ENCODE measurements around the gene TRPV4.

TRPV4 gene

DNA sequence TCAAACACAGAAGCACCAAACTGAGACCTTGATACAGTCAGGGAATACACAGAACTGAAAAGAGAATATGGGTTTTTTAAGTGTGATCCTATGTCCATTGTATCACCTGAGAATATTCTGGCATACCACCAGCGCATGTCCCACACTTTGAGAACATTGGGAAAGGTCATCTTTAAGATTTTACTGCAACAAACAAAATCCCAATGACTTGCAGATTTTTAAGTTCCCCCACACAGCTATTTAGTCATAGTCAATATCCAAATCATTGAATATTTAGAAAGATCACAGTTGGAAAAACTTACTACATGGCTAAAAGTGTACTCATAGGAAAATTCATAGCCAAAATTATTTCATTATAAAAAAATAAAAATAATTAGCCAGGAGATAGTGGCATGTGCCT is 54.5 kb downstream of the TRPV4 start:
- no peak for DNase-seq (ENCODE audit: low read depth in 3 of 3)

DNA sequence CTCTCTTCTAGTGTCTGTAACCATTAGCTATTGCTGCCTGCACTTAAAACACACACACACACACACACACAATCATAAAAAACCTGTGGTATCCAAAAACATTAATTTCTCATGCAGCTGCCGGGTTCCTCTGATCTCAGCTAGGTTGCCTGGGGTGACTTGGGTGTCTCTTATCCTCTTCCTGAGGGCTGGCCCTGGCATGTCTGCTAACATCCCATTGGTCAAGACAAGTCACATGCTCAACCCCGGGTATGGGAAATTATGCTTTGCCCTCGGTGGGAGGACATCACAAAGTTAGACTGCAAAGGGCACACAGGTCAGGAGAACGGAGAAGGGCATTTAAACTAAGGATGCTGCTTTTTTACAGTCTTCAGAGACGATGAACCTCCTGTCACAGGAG is 55.7 kb downstream of the TRPV4 start:
- no peak for DNase-seq (ENCODE audit: low read depth in 3 of 3)

DNA sequence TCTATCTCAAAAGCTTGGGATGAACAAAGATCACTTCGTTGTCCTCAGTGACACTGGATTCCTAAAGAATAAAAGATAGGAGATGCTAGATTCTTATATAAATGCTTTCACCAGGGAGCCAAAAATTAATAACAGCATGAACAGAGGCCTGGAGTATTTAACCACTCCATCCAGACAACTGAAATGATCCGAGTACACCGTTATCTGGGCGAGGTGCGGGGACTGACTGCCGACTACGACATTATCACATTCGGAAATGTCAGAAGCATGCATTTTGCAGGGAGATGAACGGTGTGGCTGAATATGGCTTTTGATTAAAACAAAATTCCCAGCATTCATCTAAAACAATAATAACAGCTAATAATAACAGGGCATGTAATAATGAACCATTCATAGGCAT is 56.6 kb downstream of the TRPV4 start:
- no peak for DNase-seq (ENCODE audit: low read depth in 3 of 3)

DNA sequence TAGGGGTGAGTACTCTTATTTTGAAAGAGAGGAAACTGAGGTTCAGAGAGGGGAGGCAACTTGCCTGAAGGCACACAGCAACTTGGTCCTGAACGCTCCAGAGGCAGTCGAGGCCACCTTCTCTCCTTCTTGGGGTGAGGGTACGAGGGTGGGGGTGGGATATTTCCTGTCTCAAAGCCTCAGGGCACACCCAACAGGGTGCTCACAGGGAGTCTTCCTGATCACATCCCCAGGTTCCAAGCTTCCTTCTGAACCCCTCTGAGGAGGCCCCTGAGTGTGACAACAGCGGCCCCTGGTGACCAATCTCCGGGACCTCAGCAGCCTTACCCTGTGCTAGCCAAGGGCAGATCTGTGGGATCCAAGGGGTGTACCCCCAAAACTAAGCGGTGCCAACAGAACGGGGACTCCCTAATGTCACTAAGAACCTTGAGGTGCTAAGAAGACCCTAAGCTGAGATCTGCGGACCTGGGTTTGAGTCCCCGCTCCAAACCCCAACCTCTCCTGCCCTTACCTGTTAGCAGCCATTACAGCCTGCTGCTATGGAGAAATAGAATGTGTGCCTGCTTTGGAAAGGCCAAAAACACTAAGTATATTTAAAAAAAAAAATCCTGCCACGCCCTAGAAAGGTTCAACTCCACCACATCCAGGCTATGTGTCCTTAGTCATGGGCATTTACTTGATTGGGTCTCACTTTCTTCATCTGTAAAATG is 57.9 kb downstream of the TRPV4 start:
- peak; percentile 43 to 59 (median 51) for DNase-seq (ENCODE audit: low read depth in 3 of 3)

DNA sequence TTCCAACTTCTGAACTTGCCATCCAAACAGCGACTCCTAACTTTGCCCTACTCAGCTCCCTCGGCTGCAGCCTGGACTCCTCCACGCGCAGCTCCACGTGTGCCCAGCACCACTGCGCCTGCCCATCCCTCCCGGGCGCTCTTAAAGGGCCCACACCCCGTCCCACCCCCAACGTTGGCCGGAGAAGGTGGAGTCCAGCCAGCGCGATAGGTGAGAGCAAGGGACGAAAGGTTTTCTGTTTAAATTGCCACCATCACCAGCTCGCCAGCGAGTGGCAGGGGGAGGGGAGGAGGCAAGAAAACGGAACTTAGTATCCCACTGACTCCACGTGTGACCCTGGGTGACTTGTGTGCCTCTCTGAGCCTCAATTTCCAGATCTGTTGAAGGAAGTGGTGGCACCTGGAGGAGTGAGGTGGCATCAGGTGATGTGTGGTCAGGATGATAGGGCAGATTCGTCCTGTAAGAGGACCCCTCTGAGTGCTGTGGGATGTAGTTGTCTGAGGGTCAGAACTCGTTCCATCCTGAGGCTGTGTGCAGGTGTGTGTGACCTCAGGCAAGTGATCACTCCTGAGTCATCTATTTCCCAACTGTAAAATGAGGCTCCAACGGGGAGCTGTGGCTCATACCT is 59.7 kb downstream of the TRPV4 start:
- no peak for DNase-seq (ENCODE audit: low read depth in 3 of 3)

DNA sequence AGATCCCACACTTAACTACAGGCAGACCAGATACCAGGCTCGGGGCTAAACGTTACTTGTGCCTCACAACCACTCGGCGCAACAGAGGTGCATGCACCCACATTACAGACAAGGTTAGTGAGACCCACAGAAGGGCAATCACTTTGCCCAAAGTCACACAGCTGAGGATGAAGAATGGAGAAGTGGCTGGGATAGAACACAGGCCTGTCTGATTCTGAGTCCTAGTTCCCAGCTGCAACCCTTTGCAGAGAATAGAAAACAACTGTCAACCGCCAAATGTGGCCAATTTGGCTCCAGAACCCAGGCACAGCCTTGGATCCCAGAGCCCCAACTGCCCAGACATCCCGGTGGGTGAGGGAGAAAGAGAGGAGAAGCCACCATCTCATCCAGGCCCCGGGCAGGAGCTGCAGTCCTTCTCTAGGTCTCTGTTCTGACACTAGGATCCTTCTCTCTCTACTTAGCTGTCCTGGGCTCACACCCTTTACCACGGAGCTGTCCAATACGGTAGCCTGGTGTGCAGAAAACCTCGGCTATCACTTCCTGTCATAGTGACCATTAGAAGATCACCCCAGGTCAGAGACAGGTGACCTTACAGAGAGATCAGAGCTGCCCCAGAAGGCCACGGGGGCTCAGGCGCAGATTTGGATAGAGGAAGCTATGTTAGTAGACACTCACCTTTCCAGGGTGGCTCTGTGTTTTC is 60.4 kb downstream of the TRPV4 start:
- DNase-seq (ENCODE audit: low read depth in 3 of 3): no peak

DNA sequence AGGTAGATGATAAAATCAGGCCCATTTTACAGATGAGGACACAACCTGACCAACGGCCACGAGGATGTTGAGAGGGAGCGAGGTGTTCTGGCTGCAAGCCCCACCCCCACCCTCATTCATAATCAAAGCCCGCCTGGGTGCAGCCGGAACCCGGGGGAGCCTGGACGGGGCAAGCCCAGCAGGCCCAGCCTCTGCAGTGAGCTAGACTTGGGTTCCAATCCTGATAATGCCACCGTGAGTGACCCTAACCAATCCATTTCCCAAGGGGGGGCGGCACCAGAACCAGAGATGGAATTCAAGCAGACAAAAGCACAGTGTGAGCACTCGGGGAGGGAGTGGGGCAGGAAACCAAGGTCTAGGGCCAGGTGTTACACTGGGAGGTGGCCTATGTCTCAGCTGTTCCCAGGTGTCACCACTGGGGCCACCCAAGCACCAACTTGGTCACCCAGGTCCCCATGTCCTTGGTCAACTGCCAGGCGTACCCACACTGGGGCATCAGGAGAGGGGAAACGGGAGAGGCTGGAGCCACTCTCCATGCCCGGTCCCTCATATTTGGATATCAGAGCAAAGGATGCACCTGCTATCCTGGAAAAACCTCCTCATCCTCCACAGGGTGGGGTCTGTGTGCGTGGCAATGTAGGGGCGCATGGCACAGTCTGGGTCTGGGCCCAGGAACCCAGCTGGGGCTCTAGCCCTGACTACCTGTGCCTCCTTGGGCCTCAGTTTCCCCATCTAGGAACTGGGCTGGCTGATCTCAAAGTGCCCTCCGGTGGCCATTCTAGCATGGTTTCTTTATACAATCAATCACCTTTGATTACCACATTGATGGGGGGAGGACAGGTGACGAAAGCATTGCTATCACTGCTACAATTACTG is 61.2 kb downstream of the TRPV4 start:
- DNase-seq (ENCODE audit: low read depth in 3 of 3): no peak

DNA sequence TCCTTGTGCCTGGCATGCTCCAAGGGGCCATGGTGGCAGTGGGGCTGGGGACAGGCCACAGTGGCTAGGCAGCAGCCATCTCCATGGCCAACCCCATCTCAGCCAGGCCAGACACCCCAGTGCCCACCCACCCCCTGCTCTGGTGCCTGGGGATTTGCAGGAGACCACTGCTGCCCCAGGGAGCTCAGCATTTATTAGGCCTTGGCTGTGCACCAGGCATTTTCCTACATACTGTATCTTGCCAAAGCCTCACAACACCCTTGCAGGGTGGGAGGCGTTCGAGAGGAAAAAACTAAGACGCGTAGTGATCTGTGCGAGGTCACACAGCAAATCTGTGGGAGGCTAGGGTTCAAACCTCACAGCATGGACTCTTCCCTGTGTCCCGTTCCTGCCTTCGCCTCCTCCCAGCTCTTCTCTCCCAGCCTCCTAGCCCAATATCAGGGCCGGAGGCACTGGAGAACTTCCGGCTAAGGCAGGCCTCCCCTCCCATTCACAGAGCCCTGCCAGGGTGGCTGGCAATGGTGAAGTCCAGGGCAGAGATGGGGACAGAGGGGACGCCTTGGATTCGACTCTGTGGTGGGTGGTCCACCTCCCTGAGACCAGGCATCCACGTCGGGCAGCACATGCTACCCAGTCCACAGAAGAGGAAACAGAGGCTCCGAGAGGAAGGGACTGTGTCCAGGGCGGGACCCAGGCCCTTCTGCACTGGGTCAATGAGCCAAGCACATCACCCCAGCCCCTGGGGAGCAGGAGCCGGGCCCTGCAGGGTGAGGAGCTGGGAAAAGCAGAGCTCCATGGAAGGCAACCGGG is 62.1 kb downstream of the TRPV4 start:
- DNase-seq (ENCODE audit: low read depth in 3 of 3): no peak

DNA sequence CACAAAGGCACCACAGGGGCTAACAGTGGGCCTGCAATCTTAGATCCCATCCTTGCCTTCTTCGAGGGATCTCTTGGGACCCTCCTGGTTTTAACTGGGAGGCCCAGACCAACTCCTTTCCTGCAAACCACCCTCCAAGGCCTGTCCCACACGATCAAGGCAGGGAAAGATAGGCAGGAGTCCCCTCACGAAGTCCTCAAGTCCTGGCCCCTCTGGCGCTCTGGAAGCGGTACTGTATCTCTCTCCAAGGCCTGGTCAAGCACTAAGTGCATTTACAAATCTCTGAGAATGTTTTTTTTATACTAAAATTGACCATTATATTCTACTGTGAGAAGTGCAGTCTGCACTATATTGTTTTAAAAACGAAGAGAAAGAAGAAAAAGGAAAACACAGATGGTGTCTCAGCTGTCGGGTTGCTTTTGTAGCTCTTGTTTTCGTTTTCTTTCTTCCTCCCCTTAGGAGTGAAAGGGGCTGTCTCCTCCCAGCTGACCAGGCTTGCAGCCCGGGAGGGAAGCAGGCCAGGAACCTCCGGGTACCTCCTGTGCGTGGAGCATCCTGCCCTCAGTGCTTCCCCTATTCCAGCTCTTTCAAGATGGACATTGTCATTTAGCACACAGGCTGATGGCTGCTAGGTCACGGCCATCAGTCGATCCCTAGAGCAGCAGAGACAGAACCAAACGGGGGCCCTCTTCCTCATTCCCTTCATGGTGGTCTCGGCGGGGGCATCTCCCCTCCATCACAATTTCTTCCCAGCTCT is 62.9 kb downstream of the TRPV4 start:
- DNase-seq (ENCODE audit: low read depth in 3 of 3): no peak

DNA sequence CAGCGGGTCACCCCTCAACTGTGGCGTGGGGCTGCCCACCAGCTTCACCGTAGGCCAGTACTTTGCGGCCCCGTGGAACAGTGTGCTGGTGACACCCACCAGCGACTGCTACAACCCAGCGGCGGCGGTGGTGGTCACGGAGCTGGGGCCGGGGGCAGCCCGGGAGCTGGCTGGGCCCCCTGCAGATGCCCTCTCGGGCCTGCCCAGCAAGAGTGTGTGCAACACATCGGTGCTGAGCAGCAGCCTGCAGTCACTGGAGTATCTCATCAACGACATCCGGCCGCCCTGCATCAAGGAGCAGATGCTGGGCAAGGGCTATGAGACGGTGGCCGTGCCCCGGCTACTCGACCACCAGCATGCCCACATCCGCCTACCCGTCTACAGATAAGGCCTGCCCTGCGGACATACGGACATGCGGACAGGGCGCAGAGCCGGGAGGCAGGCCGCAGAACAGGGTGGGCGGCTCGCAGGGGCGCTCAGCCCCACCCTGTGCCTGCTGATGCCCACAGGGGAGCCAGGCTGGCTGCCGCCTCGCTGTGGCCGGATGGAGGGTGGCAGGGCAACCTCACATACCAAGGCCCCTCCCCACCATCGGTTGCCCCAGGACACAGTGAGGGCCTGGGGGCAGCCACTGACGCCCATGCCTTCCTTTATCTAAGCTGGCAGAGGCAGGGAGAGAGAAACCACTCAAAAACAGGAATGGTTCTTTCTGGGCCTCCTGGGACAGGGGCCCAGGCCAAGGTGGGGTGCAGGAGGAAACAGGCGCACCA is 64.1 kb downstream of the TRPV4 start:
- no peak for DNase-seq (ENCODE audit: low read depth in 3 of 3)

DNA sequence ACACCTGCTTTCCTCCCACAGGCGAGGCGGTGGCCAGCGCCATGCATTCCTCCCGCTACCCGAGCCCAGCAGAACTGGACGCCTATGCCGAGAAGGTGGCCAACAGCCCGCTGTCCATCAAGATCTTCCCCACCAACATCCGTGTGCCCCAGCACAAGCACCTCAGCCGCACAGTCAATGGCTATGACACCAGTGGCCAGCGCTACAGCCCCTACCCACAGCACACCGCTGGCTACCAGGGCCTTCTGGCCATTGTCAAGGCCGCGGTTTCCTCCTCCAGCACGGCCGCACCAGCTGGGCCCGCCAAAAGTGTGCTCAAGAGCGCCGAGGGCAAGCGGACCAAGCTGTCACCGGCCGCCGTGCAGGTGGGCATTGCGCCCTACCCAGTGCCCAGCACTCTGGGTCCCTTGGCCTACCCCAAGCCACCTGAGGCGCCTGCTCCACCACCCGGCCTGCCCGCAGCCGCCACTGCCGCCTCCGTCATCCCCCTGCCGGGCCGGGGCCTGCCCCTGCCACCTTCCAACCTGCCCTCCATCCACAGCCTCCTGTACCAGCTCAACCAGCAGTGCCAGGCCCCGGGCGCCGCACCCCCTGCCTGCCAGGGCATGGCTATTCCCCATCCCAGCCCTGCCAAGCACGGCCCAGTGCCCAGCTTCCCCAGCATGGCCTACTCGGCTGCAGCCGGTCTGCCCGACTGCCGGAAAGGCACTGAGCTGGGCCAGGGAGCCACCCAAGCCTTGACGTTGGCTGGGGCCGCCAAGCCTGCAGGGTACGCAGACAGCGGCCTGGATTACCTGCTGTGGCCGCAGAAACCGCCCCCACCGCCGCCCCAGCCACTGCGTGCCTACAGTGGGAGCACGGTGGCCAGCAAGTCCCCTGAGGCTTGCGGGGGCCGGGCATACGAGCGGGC is 65.0 kb downstream of the TRPV4 start:
- DNase-seq (ENCODE audit: low read depth in 3 of 3): no peak

DNA sequence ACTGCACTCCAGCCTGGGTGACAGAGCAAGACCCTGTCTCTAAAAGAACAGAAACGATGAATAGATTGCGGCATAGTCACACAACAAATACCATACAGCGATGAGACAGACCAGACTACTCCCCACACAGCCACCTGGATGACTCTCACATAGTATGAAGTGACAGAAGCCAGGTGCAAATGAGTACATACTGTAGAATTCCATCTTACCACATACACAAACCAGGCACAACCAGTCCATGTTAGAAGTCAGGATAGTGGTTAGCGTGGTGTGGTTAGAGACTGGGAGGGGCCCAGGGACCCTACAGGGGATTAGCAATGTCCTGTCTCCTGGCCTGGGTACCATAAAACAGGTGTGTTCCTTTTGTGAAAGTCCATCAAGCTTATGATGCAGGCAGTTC is 65.7 kb downstream of the TRPV4 start:
- no peak for DNase-seq (ENCODE audit: low read depth in 3 of 3)

DNA sequence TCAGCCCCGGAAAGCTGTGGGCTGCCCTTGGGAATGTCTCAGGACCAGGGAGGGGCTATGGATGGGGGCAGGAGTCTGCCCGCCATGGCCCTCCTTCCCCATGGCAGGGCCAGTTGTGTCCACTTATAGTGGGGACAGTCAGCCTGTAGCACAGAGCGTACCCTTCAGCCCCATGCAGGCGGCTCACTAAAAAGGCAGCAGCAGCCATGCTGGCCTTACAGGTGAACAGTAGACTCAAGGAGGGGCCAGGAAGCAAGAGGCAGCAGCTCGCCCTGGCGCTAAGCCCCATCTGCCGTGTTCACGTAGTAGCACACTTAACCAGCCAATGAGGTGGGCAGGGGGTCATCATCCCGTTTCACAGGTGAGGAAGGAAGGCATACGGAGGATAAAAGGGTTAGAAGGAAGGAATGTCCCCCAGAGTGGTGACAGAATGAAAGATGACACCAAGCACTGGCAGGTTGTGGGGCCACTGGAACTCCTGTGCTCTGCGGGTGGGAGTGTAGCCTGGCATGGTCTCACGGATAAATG is 66.9 kb downstream of the TRPV4 start:
- DNase-seq (ENCODE audit: low read depth in 3 of 3): no peak

DNA sequence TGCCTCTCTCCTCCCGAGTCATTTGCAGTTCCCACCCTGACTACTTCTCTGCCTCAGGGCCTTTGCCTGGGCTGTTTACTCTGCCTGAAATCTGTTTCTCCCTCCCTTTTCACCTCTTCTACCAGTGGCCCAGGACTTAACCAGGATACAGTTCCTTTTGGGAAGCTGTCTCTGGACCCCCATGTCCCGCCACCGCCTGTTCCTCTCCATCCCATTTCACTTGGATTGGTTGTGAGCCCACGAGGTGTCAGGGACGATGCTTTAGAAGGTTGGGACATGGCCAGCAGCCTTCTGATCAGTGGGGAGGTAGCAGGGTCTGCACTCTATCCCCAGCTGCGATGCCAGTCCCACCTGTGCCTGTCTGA is 67.8 kb downstream of the TRPV4 start:
- no peak for DNase-seq (ENCODE audit: low read depth in 3 of 3)

DNA sequence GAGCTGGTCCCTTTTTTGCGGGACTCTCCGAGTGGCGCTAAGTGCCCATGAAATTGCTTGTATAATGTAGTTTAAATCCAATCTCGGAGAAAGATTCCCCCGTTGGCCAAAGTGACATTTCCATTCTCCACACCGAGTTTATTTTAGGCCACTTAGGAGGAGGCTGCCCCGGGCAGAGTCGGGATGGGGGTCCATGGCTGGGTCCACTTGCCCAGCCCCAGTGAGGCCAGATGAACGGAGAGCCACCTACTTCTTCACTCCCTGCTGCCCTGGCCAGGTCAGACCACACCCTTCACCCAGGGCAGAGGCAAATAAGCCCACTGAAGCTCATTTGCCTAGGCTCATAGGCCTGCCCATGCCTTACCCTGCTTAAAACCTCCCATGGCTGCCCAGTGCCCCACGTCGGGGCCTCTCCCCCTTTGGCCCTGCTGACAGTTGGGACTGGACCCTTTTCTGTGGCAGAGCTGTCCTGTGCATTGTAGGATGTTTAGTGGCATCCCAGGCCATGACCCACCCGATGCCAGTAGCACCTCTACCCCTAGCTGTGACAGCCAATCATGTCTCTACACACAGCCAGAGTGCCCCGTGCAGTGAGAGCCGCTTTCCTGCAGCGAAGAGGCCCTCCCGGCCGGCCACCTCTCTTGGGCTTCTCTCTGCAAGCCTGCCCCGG is 68.3 kb downstream of the TRPV4 start:
- no peak for DNase-seq (ENCODE audit: low read depth in 3 of 3)

DNA sequence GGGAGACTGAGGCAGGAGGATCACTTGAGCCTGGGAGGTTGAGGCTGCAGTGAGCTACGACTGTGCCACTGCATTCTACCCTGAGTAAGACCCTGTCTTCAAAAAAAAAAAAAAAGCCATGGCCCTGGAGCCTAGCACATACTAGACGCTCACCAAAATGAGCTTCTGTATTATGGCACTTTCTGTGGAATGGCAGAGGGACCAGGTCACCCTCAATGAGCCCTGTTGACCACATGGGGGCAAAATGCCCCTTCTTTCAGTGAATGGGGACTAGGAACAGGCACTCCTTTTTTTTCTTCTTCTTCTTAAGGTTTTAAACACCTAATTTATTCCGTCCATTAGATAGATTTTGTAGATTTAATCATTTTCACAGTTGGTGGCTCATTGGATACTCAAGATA is 69.1 kb downstream of the TRPV4 start:
- DNase-seq (ENCODE audit: low read depth in 3 of 3): no peak

DNA sequence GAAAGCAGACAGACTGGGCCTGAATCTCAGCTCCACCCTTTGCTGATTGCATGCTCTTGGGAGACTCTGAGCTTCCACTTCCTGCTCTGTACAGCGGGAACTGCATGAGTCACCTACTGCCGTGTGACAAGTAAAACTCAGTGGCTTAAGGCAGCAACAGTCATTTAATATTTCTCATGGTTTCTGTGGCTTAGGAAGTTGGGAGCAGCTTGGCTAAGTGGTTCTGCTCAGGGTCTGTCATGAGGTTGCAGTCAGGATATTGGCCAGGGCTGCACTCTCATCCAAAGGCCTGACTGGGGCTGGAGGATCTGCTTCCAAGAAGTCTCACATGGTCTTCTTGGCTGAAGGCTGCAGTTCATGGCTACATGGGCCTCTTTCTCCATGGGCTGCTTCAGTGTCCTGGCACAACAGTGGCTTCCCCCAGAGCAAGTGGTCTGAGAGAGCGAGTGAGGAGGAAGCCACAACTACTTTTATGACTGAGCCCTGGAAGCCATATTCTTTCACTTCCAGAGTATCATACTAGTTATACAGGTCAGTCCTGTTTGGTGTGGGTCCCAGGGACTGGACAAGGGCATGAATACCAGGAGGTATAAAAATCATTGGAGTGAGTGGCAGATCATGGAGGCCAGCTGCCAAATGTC is 69.9 kb downstream of the TRPV4 start:
- DNase-seq (ENCODE audit: low read depth in 3 of 3): no peak
